PC-3 (cell line): ENCODE measurements around the gene AREL1. TPM values are rescaled to one million over a fixed set of nuclear protein-coding genes. Genes with fewer than 3 reads are reported as not detected.

Source experiments
- ATAC-seq: fragments of 200-7000 bp; cut with Tn5 transposase; 2 replicates; pipeline ENCODE4 v1.9.1; 2020; ENCODE audit warnings: mild to moderate bottlenecking, moderate library complexity
- BruUV-seq: library from RNA; stranded (reverse); fragments of 400-500 nt; replicated peaks from 2 replicates; lab custom pipeline; 2021; lab: Mats Ljungman, UMichigan
- CTCF ChIA-PET: fragments of 300-600 bp; sonication (Branson Sonifier 250); formaldehyde crosslinking; loops from one replicate; lab custom pipeline; 2022; ENCODE audit warnings: antibody characterized with exemption; lab: Charles Lee
- POLR2A ChIA-PET: fragments of 300-600 bp; sonication (Branson Sonifier 250); formaldehyde crosslinking; loops from one replicate; lab custom pipeline; 2022; ENCODE audit warnings: antibody characterized with exemption; ENCODE audit not compliant: unreplicated experiment; lab: Charles Lee
- DNase-seq: peaks from one replicate; pipeline ENCODE4 v3.0.0-alpha.2; 2015
- H2AFZ ChIP-seq: fragments of 300-600 bp; sonication (generic); 2 replicates; pipeline ENCODE4 v1.6.0; 2016; ENCODE audit warnings: antibody characterized with exemption, low read length
- H3F3A ChIP-seq: fragments of 300-600 bp; sonication (generic); one replicate; pipeline ENCODE4 v1.6.0; 2017; ENCODE audit warnings: antibody characterized with exemption, low read length, control low read depth, mild to moderate bottlenecking; ENCODE audit not compliant: unreplicated experiment
- H3K27ac ChIP-seq: fragments of 300-600 bp; sonication (generic); 2 replicates; pipeline ENCODE4 v1.5.1; 2016; ENCODE audit warnings: mild to moderate bottlenecking, low read length
- H3K27me3 ChIP-seq: fragments of 300-600 bp; sonication (generic); 2 replicates; pipeline ENCODE4 v1.6.1; 2016; ENCODE audit warnings: low read length, mixed read lengths
- H3K36me3 ChIP-seq: fragments of 300-600 bp; sonication (generic); 2 replicates; pipeline ENCODE4 v1.6.1; 2016; ENCODE audit warnings: low read depth, mixed run types, low read length, mixed read lengths
- H3K4me1 ChIP-seq: fragments of 300-600 bp; sonication (generic); 2 replicates; pipeline ENCODE4 v1.5.1; 2016; ENCODE audit warnings: low read length; ENCODE audit not compliant: insufficient read depth
- H3K4me2 ChIP-seq: fragments of 300-600 bp; sonication (generic); 2 replicates; pipeline ENCODE4 v1.6.0; 2016; ENCODE audit warnings: low read length
- H3K4me3 ChIP-seq: fragments of 300-600 bp; sonication (generic); 2 replicates; pipeline ENCODE4 v1.5.1; 2016; ENCODE audit warnings: mild to moderate bottlenecking, low read length, mixed read lengths
- H3K79me2 ChIP-seq: fragments of 300-600 bp; sonication (generic); 2 replicates; pipeline ENCODE4 v1.6.1; 2017; ENCODE audit warnings: low read length, mixed read lengths
- H3K9ac ChIP-seq: fragments of 300-600 bp; sonication (generic); 2 replicates; pipeline ENCODE4 v1.6.0; 2016; ENCODE audit warnings: mild to moderate bottlenecking, low read length
- H3K9me2 ChIP-seq: fragments of 300-600 bp; sonication (generic); replicated peaks from 2 replicates; pipeline ENCODE4 v1.6.1; 2016; ENCODE audit warnings: mixed run types, low read length, mixed read lengths
- H3K9me3 ChIP-seq: fragments of 300-600 bp; sonication (generic); 2 replicates; pipeline ENCODE4 v1.6.1; 2016; ENCODE audit warnings: low read length, mixed read lengths
- H4K20me1 ChIP-seq: fragments of 300-600 bp; sonication (generic); 2 replicates; pipeline ENCODE4 v1.6.1; 2016; ENCODE audit warnings: low read length, mixed read lengths
- CTCF ChIP-seq: fragments of 300-600 bp; sonication (generic); conservative IDR thresholded peaks from 2 replicates; pipeline ENCODE4 v1.5.1; 2017; ENCODE audit warnings: antibody characterized with exemption, low read depth, mild to moderate bottlenecking, low read length
- EZH2 ChIP-seq: fragments of 300-600 bp; sonication (generic); IDR thresholded peaks from one replicate; pipeline ENCODE4 v1.6.1; 2017; ENCODE audit warnings: antibody characterized with exemption, mild to moderate bottlenecking, low read length; ENCODE audit not compliant: unreplicated experiment
- EZH2phosphoT487 ChIP-seq: fragments of 300-600 bp; sonication (generic); IDR thresholded peaks from 2 replicates; pipeline ENCODE4 v1.6.1; 2018; ENCODE audit warnings: mild to moderate bottlenecking, antibody characterized with exemption, low read length, borderline replicate concordance
- intact Hi-C: fragments of 100-400 bp; cut with micrococcal nuclease; formaldehyde crosslinking; loops from 2 replicates; pipeline ENCODE4 v1.9.0; 2023
- total RNA-seq: library from RNA; depleted of rRNA; stranded (reverse); fragments of >200 nt; gene quantifications from 2 replicates; pipeline ENCODE4 v1.2.3, GENCODE V29; 2014

Gene AREL1
- total RNA-seq, 1 experiment from 2014 or later: 32.1 TPM

DNA sequence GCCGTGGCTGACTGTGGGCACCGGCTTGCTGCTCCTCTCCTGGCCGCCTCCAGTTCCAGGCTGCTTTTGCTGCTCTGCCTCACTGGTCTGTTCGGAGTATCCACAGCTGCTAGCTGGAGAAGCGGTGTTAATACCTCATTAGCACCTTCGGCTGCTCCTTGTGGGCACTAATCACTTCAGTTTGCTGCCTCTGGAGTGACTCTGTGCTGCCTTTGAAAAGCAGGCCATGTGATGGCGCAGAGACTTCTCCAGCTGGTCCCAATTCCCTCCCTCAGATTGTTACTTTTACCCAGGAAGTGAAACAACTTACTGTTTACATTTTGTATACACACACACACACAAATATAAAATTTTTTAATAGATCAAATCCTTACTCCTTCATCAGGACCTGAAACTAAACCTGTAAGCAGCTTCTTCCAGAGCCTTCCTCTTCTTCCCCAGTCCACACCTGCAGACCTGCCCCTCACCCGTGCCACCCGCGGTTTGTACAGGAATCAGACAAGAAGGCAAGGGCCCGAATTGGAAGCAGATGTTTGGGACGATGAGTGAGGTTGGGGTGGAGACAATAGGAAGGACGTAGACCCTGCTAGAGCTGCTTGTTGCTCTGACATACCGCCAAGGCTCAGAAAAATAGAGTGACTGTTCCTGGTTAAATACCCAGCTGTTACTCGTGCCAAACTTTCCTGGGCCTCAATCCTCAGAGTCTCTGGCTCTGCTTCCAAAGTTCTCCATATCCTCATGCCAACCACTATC is 59.3 kb downstream of the AREL1 start:
- no peak for DNase-seq
- H4K20me1 ChIP-seq: no peaks in the 10 kb centered on the region
- peaks cover 20% of the 10 kb centered on the region for H3K4me1 ChIP-seq
- ChIA-PET CTCF (no interaction called here), POLR2A (no interaction called here)
- H3K9me2 ChIP-seq: no peaks in the 10 kb centered on the region
- no peaks in the 10 kb centered on the region for H3K27me3 ChIP-seq
- no peak overlapping the region for H3K9ac ChIP-seq
- intact Hi-C loops: no loop called here
- no peak for TF ChIP-seq EZH2phosphoT487
- TF ChIP-seq CTCF: no peak
- no peak for TF ChIP-seq EZH2
- ATAC-seq: no peak
- H3K36me3 ChIP-seq: peaks cover 4% of the 10 kb centered on the region; the same call in 1 of the 2 replicates
- no peaks in the 10 kb centered on the region for H3K79me2 ChIP-seq
- no peak overlapping the region for H2AFZ ChIP-seq
- no peaks in the 10 kb centered on the region for H3K9me3 ChIP-seq
- no peak overlapping the region for H3K4me3 ChIP-seq
- no peak overlapping the region for H3K27ac ChIP-seq
- H3F3A ChIP-seq: no peaks in the 10 kb centered on the region
- H3K4me2 ChIP-seq: no peak overlapping the region
- BruUV-seq: no TSS peak

DNA sequence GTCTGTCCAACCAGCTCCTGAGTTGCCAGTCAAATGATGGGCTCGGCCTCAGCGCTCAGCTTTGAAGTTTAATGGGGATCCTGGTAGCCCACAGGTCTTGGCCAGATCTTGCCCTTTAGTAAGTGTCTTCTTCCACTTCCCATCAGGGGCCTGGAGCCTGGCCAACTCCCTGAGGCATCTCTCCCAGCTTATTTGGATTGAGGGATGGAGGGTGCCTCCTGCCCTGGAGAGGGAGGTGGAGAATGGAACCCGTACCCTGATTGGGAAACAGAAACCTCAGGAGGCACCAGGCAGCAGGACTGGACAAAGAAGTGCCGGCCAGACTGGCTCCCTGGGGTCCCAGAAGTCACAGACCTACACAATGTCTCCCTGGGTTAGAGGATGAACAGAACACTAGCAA is 60.3 kb downstream of the AREL1 start:
- H2AFZ ChIP-seq: no peak overlapping the region
- TF ChIP-seq EZH2 (no peak), CTCF (no peak), EZH2phosphoT487 (no peak)
- H3K9me3 ChIP-seq: no peaks in the 10 kb centered on the region
- H3K36me3 ChIP-seq: peaks cover 4% of the 10 kb centered on the region; the same call in 1 of the 2 replicates
- no peak overlapping the region for H3K9ac ChIP-seq
- POLR2A ChIA-PET: no interaction called here
- no peaks in the 10 kb centered on the region for H3K9me2 ChIP-seq
- DNase-seq: no peak
- CTCF ChIA-PET: no interaction called here
- H3K27ac ChIP-seq: no peak overlapping the region
- H3K4me1 ChIP-seq: peaks cover 14% of the 10 kb centered on the region; the same call in 1 of the 2 replicates
- BruUV-seq: no TSS peak
- no peak for ATAC-seq
- H3K79me2 ChIP-seq: no peaks in the 10 kb centered on the region
- intact Hi-C loops: no loop called here
- H3F3A ChIP-seq: no peaks in the 10 kb centered on the region
- no peak overlapping the region for H3K4me2 ChIP-seq
- H3K27me3 ChIP-seq: no peaks in the 10 kb centered on the region
- no peak overlapping the region for H3K4me3 ChIP-seq
- no peaks in the 10 kb centered on the region for H4K20me1 ChIP-seq
